OCI-LY7 (cell line): ENCODE data around the gene CA12. TPM values are rescaled to one million over a fixed set of nuclear protein-coding genes. Genes with fewer than 3 reads are reported as not detected.

Source experiments
- Bru-seq: library from RNA; stranded (reverse); fragments of 400-500 nt; gene quantifications from one replicate; lab custom pipeline; 2021; lab: Mats Ljungman, UMichigan
- BruChase-seq, 2 experiments: library from RNA; stranded (reverse); fragments of 400-500 nt; gene quantifications; one replicate each; lab custom pipeline; 2021; lab: Mats Ljungman, UMichigan
- BruUV-seq: library from RNA; stranded (reverse); fragments of 400-500 nt; replicated peaks from 2 replicates; lab custom pipeline; 2021; lab: Mats Ljungman, UMichigan
- CTCF ChIA-PET: fragments of 300-600 bp; sonication (Branson Sonifier 250); formaldehyde crosslinking; loops from one replicate; lab custom pipeline; 2022; ENCODE audit warnings: antibody characterized with exemption; ENCODE audit not compliant: unreplicated experiment; lab: Charles Lee
- POLR2A ChIA-PET: fragments of 300-600 bp; sonication (Branson Sonifier 250); formaldehyde crosslinking; loops from one replicate; lab custom pipeline; 2022; ENCODE audit warnings: antibody characterized with exemption; lab: Charles Lee
- DNase-seq: peaks from one replicate; pipeline ENCODE4 v3.0.0-alpha.2; 2015; ENCODE audit warnings: low spot score
- H2AFZ ChIP-seq: fragments of 200-600 bp; sonication (generic), shearing (Covaris generic); 2 replicates; pipeline ENCODE4 v1.6.1; 2014; ENCODE audit warnings: mild to moderate bottlenecking, antibody characterized with exemption, low read length, moderate library complexity
- H3K27ac ChIP-seq: fragments of 200-600 bp; sonication (generic); 2 replicates; pipeline ENCODE4 v1.5.1; 2014; ENCODE audit warnings: mixed run types, low read depth, mild to moderate bottlenecking, moderate library complexity, low read length, inconsistent platforms; ENCODE audit not compliant: poor library complexity, severe bottlenecking
- H3K36me3 ChIP-seq: fragments of 200-600 bp; sonication (generic); 2 replicates; pipeline ENCODE4 v1.6.1; 2014; ENCODE audit warnings: mild to moderate bottlenecking, antibody characterized with exemption, low read length, moderate library complexity, mixed read lengths; ENCODE audit not compliant: insufficient read depth
- H3K4me1 ChIP-seq: fragments of 200-600 bp; sonication (generic); 2 replicates; pipeline ENCODE4 v1.5.1; 2014; ENCODE audit warnings: mild to moderate bottlenecking, low read length; ENCODE audit not compliant: insufficient read depth, poor library complexity, severe bottlenecking
- H3K4me2 ChIP-seq: fragments of 200-600 bp; sonication (generic); 2 replicates; pipeline ENCODE4 v1.6.1; 2014; ENCODE audit warnings: mild to moderate bottlenecking, low read length
- H3K4me3 ChIP-seq: fragments of 200-600 bp; sonication (generic); 2 replicates; pipeline ENCODE4 v1.5.1; 2014; ENCODE audit warnings: mild to moderate bottlenecking, low read depth, low read length; ENCODE audit not compliant: poor library complexity, severe bottlenecking
- H3K79me2 ChIP-seq: fragments of 200-600 bp; sonication (generic); 2 replicates; pipeline ENCODE4 v1.6.1; 2016; ENCODE audit warnings: low read depth, mild to moderate bottlenecking, low read length, moderate library complexity, mixed read lengths; ENCODE audit not compliant: insufficient read depth
- H3K9me2 ChIP-seq: fragments of 200-600 bp; sonication (generic); 2 replicates; pipeline ENCODE4 v1.6.1; 2016; ENCODE audit warnings: mild to moderate bottlenecking, low read length, mixed read lengths; ENCODE audit not compliant: insufficient read depth
- H3K9me3 ChIP-seq: fragments of 200-600 bp; sonication (generic); 2 replicates; pipeline ENCODE4 v1.6.1; 2014; ENCODE audit warnings: mild to moderate bottlenecking, mixed run types, low read length, mixed read lengths
- H4K20me1 ChIP-seq: fragments of 200-600 bp; sonication (generic); 2 replicates; pipeline ENCODE4 v1.6.1; 2014; ENCODE audit warnings: mild to moderate bottlenecking, antibody characterized with exemption, low read length, moderate library complexity, mixed read lengths; ENCODE audit not compliant: insufficient read depth
- EZH2phosphoT487 ChIP-seq: fragments of 200-600 bp; sonication (generic); IDR thresholded peaks from 2 replicates; pipeline ENCODE4 v1.6.1; 2018; ENCODE audit warnings: low read depth, borderline replicate concordance, mild to moderate bottlenecking, mixed run types, antibody characterized with exemption, low read length, moderate library complexity, mixed read lengths
- intact Hi-C: fragments of 100-400 bp; cut with micrococcal nuclease; formaldehyde crosslinking; loops from one replicate; pipeline ENCODE4 v1.10.0; 2022; ENCODE audit not compliant: unreplicated experiment
- long read RNA-seq: library from polyadenylated mRNA; stranded (forward); transcript quantifications from one replicate; pipeline ENCODE4 v2.0.0, GENCODE V29; 2022
- total RNA-seq, 2 experiments: library from RNA; depleted of rRNA in 1 of 2; stranded (reverse); fragments of >200 nt in 1 of 2; shearing (Covaris generic) in 1 of 2; gene quantifications; 2 replicates each; pipeline ENCODE4 v1.2.3, GENCODE V29; 2014 to 2022
- TF ChIP-seq, protein P1 (sequence below): fragments of 200-600 bp; sonication (generic); conservative IDR thresholded peaks from 2 replicates; pipeline ENCODE4 v1.5.1; 2014; ENCODE audit warnings: mild to moderate bottlenecking, antibody characterized with exemption, low read length, moderate library complexity, mixed read lengths

The CA12 gene
- total RNA-seq (2014; rRNA removed; shearing (Covaris generic)), result not detected in 2 replicates
- not detected in 2 replicates for total RNA-seq (2022)
- Bru-seq, nascent RNA, result not detected
- BruChase-seq, experiment 1, labeled RNA remaining after a 6-hour chase, result not detected
- not detected for BruChase-seq, experiment 2, labeled RNA remaining after a 2-hour chase
- long read RNA-seq, result 0 reads

DNA sequence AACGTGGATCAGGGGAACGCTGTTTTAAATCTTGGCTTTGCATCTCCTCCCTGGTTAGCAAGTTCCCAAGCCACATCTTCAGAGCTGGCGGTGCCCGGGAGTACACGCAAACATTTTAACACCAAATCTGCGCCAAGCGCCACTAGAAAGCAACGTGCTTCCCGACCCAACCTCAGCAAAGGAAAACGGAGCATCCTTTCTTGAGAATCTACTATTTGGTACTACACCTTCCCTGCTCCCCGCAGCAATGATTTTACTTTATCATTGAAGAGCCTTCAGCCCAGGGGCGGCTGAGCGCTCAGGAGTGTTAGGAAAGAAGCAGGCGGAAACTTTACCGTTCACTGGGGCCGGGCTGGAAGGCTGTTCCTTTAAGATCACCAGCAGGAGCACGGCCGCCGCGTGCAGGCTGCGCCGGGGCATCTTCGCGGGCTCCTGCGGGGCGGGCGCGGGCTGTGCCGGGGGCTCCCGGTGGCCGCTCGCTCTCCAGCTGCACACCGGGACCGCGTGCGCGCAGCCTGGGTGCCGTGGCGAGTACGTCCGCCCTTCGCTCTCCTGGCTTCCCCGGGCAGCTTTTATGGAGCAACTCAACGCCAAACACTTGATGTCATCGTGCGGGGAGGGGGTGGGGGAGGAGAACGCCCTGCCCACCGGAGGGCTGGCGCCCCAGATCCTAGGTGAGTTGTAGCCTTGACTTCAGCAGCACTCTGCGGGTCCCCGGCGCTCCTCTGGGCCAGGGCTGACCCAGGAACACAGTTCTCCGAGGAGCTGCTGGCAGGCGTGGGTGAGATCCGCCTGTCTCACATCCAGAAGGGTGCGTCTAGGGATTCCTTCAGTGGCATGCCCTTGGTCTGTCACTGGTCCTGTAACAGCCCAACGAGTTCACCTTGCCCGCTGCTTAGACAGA lies at the start of gene CA12:
Gene CA12 (minus strand): TSS at position 546 of the 904 bp plus-strand sequence. CDS start 126 bp downstream, at position 420.
- no peak for DNase-seq
- Histone ChIP-seq H3K36me3 (no peaks in the 10 kb centered on the region), H3K9me3 (no peaks in the 10 kb centered on the region), H3K4me3 (no peak within 1 kb of the TSS), H3K27ac (no peak within 1 kb of the TSS), H3K79me2 (no peaks in the 10 kb centered on the region), H4K20me1 (no peaks in the 10 kb centered on the region), H3K4me1 (no peaks in the 10 kb centered on the region), H3K4me2 (no peak within 1 kb of the TSS), H2AFZ (no peak within 1 kb of the TSS), H3K9me2 (no peaks in the 10 kb centered on the region)
- intact Hi-C loops, result no loop called here
- no peak for TF ChIP-seq EZH2phosphoT487
- TF ChIP-seq, protein P1, sequence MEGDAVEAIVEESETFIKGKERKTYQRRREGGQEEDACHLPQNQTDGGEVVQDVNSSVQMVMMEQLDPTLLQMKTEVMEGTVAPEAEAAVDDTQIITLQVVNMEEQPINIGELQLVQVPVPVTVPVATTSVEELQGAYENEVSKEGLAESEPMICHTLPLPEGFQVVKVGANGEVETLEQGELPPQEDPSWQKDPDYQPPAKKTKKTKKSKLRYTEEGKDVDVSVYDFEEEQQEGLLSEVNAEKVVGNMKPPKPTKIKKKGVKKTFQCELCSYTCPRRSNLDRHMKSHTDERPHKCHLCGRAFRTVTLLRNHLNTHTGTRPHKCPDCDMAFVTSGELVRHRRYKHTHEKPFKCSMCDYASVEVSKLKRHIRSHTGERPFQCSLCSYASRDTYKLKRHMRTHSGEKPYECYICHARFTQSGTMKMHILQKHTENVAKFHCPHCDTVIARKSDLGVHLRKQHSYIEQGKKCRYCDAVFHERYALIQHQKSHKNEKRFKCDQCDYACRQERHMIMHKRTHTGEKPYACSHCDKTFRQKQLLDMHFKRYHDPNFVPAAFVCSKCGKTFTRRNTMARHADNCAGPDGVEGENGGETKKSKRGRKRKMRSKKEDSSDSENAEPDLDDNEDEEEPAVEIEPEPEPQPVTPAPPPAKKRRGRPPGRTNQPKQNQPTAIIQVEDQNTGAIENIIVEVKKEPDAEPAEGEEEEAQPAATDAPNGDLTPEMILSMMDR, result no peak
- ChIA-PET POLR2A (interaction anchor here (0.6 kb wide), 1 partner anchor 594 kb away, joined by 5 read pairs; no protein-coding TSS in a partner anchor), CTCF (no interaction called here)
- no TSS peak for BruUV-seq

DNA sequence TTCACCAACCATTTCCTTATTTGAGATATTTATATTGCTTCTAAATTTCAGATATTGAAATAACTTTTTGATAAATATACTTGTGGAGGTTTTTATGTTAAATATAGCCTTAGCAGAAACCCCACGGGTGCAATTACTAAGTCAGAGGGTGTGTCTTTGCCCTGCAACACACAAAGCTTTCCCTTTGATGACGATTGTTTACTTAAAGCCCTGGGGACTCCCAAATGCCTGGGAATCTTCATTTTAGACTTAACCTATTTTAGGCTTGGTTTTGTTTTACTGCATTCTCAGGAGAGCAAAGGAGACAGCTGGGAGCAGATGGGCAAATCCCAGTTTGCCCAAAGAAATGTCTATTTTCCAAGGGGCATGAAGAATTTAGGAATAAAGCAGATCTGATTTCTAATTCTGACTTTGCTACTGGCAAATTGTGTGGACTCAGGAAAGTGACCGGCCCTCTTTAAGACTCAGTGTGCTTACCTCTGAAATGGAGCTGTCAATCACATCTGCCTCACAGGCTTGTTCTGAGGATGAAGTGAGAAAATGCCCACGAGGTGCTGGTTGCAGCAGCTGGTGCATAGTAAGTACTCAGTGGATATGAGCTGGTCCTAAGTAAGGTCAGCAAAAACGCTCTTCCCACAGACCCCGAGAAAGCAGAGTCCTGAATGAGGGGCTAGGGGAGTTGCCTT lies 49.3 kb upstream of the CA12 start:
- no peaks in the 10 kb centered on the region for H3K9me3 ChIP-seq
- ChIA-PET CTCF (no interaction called here), POLR2A (no interaction called here)
- no peak for TF ChIP-seq EZH2phosphoT487
- TF ChIP-seq, protein P1, result no peak
- H3K4me2 ChIP-seq, result no peak overlapping the region
- H3K36me3 ChIP-seq, result no peaks in the 10 kb centered on the region
- no peak overlapping the region for H3K27ac ChIP-seq
- no peak overlapping the region for H2AFZ ChIP-seq
- no peaks in the 10 kb centered on the region for H3K4me1 ChIP-seq
- H3K4me3 ChIP-seq, result no peak overlapping the region
- no peaks in the 10 kb centered on the region for H4K20me1 ChIP-seq
- H3K9me2 ChIP-seq, result no peaks in the 10 kb centered on the region
- intact Hi-C loops, result no loop called here
- BruUV-seq, result no TSS peak
- DNase-seq, result no peak
- no peaks in the 10 kb centered on the region for H3K79me2 ChIP-seq
